ENCODE results near the gene REPS1. TPM values are rescaled to one million over a fixed set of nuclear protein-coding genes. Genes with fewer than 3 reads are reported as not detected.

The REPS1 gene
- total RNA-seq, 1 experiment from 2014 or later = 55.1 TPM

GRCh38 chr6:138959521-138959920 lies 28.5 kb downstream of the REPS1 start:
- ChIA-PET POLR2A (no interaction called here), CTCF (interaction anchor here (0.6 kb wide), 1 partner anchor 124 kb away, joined by 3 read pairs; no protein-coding TSS in a partner anchor)
- no peak for TF ChIP-seq OVOL2 (CRISPR knock-in tag; IDR thresholded peaks at IDR 0.05; ENCODE audit: borderline replicate concordance)
- no peak for TF ChIP-seq SMAD4 (CRISPR knock-in tag; IDR thresholded peaks at IDR 0.05)
- TF ChIP-seq ZNF532 (CRISPR knock-in tag; IDR thresholded peaks at IDR 0.05; ENCODE audit: borderline replicate concordance) = no peak
- no peak for TF ChIP-seq GABPB1 (CRISPR knock-in tag; IDR thresholded peaks at IDR 0.05)
- TF ChIP-seq ZNF317 (CRISPR knock-in tag; IDR thresholded peaks at IDR 0.05; ENCODE audit: borderline replicate concordance, low read depth) = no peak
- TF ChIP-seq, protein P1, sequence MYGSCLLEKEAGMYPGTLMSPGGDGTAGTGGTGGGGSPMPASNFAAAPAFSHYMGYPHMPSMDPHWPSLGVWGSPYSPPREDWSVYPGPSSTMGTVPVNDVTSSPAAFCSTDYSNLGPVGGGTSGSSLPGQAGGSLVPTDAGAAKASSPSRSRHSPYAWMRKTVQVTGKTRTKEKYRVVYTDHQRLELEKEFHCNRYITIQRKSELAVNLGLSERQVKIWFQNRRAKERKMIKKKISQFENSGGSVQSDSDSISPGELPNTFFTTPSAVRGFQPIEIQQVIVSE (CRISPR knock-in tag; IDR thresholded peaks at IDR 0.05; ENCODE audit: borderline replicate concordance) = no peak
- no peak for TF ChIP-seq ZNF121 (CRISPR knock-in tag; IDR thresholded peaks at IDR 0.05)
- no peak for TF ChIP-seq GTF2I (CRISPR knock-in tag; conservative IDR thresholded peaks at IDR 0.05)
- TF ChIP-seq CREM (CRISPR knock-in tag; IDR thresholded peaks at IDR 0.05) = no peak
- TF ChIP-seq GRHL2 (CRISPR knock-in tag; IDR thresholded peaks at IDR 0.05; ENCODE audit: insufficient replicate concordance, severe bottlenecking) = no peak
- TF ChIP-seq SP1 (CRISPR knock-in tag; conservative IDR thresholded peaks at IDR 0.05) = no peak
- no peak for TF ChIP-seq ESRRA (CRISPR knock-in tag; IDR thresholded peaks at IDR 0.05; ENCODE audit: borderline replicate concordance)
- no peak for TF ChIP-seq KAT7 (CRISPR knock-in tag; IDR thresholded peaks at IDR 0.05; ENCODE audit: borderline replicate concordance)
- Mint-ChIP-seq H3K4me3 (no peak overlapping the region), H3K27ac (no peak overlapping the region), H3K36me3 (no peaks in the 10 kb centered on the region), H3K27me3 (ENCODE audit: low read depth) (no peaks in the 10 kb centered on the region), H3K9me3 (no peaks in the 10 kb centered on the region), H3K4me1 (peaks cover 39% of the 10 kb centered on the region)
- no peak for ATAC-seq
- no peak for DNase-seq (ENCODE audit: low spot score)

- Mint-ChIP-seq H3K36me3 (peaks cover 6% of the 10 kb centered on the region; the same call in 1 of the 2 replicates), H3K27ac (no peak overlapping the region), H3K4me1 (peaks cover 39% of the 10 kb centered on the region), H3K27me3 (ENCODE audit: low read depth) (no peaks in the 10 kb centered on the region), H3K4me3 (no peak overlapping the region), H3K9me3 (peaks cover 6% of the 10 kb centered on the region)
- TF ChIP-seq HMGA2 (CRISPR knock-in tag; IDR thresholded peaks at IDR 0.05) = no peak
- no peak for TF ChIP-seq SMAD3 (CRISPR knock-in tag; IDR thresholded peaks at IDR 0.05; ENCODE audit: borderline replicate concordance)
- no peak for TF ChIP-seq ATF2 (CRISPR knock-in tag; IDR thresholded peaks at IDR 0.05; ENCODE audit: borderline replicate concordance, low read depth)
- TF ChIP-seq, protein P2, sequence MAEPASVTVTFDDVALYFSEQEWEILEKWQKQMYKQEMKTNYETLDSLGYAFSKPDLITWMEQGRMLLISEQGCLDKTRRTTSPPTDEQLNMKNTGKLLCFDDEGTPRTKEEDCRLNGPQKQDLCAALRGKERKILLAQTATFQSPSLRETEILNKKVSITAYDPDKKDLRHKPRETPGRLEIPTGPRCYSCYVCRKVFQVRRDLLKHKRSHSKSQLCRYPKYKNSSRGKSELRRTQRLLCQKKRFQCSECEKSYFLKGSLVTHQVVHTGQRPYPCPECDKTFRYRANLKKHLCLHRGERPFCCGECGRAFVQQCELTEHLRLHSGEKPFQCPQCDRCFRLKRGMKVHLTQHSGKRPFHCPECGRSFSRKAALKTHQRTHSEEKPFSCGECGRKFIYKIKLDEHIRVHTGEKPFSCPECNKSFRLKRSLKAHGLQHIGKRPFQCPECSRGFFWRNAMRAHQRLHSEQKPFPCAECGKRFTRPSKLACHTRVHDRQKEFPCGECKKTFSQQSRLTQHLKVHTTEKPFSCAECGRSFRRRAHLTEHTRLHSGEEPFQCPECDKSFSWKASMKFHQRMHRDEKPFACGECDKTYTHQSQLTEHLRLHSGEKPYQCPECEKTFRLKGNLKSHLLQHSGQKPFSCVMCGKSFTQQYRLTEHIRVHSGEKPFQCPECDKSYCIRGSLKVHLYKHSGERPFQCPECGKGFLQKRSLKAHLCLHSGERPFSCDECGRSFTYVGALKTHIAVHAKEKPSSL (CRISPR knock-in tag; conservative IDR thresholded peaks at IDR 0.05) = no peak
- TF ChIP-seq, protein P3, sequence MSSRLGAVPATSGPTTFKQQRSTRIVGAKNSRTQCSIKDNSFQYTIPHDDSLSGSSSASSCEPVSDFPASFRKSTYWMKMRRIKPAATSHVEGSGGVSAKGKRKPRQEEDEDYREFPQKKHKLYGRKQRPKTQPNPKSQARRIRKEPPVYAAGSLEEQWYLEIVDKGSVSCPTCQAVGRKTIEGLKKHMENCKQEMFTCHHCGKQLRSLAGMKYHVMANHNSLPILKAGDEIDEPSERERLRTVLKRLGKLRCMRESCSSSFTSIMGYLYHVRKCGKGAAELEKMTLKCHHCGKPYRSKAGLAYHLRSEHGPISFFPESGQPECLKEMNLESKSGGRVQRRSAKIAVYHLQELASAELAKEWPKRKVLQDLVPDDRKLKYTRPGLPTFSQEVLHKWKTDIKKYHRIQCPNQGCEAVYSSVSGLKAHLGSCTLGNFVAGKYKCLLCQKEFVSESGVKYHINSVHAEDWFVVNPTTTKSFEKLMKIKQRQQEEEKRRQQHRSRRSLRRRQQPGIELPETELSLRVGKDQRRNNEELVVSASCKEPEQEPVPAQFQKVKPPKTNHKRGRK (CRISPR knock-in tag; IDR thresholded peaks at IDR 0.05; ENCODE audit: borderline replicate concordance) = no peak
- TF ChIP-seq ESRRA (CRISPR knock-in tag; IDR thresholded peaks at IDR 0.05; ENCODE audit: borderline replicate concordance) = no peak
- ChIA-PET POLR2A (no interaction called here), CTCF (no interaction called here)
- no peak for ATAC-seq
- DNase-seq (ENCODE audit: low spot score) = no peak
Observed at GRCh38 chr6:138958595-138958994, 29.5 kb downstream of the REPS1 start.
